Natural killer cell (primary cell): ENCODE measurements around the gene DEFB121. TPM values are rescaled to one million over a fixed set of nuclear protein-coding genes. Genes with fewer than 3 reads are reported as not detected.

Source experiments
- ATAC-seq, 3 donors: fragments of 150-1000 bp in 2 of 3; fragments of 200-7000 bp in 1 of 3; cut with Tn5 transposase; 1 replicate in 1 of 3; 2 replicates in 2 of 3; pipeline ENCODE4 v1.10.0; 2021; ENCODE audit warnings: mild to moderate bottlenecking in 2 of 3, moderate library complexity in 2 of 3
- DNase-seq, 2 donors: peaks; one replicate each; pipeline versions ENCODE4 v3.0.0 to v3.0.0-alpha.2; 2013 to 2021; ENCODE audit warnings: mixed read lengths in 1 of 2
- H3K27ac ChIP-seq: one replicate; pipeline ENCODE4 v1.5.1; 2013; ENCODE audit warnings: mild to moderate bottlenecking, low read length
- H3K27me3 ChIP-seq: one replicate; pipeline ENCODE4 v1.6.1; 2013; ENCODE audit warnings: low read length; ENCODE audit not compliant: control insufficient read depth, insufficient read depth
- H3K36me3 ChIP-seq: one replicate; pipeline ENCODE4 v1.6.1; 2013; ENCODE audit warnings: low read length; ENCODE audit not compliant: control insufficient read depth, insufficient read depth
- H3K4me1 ChIP-seq: one replicate; pipeline ENCODE4 v1.6.1; 2013; ENCODE audit warnings: low read length; ENCODE audit not compliant: control insufficient read depth, insufficient read depth
- H3K4me3 ChIP-seq: one replicate; pipeline ENCODE4 v1.5.1; 2013; ENCODE audit warnings: low read length
- H3K9me3 ChIP-seq: one replicate; pipeline ENCODE4 v1.6.1; 2013; ENCODE audit warnings: low read length; ENCODE audit not compliant: control insufficient read depth, insufficient read depth
- H3K27ac Mint-ChIP-seq, 2 donors: one replicate each; pipeline ENCODE4 v1.8.0; 2022; ENCODE audit warnings: mild to moderate bottlenecking in 2 of 2, mixed read lengths in 2 of 2, moderate library complexity in 1 of 2
- H3K27me3 Mint-ChIP-seq, 2 donors: one replicate each; pipeline ENCODE4 v1.8.0; 2022; ENCODE audit warnings: low read depth in 2 of 2, mixed read lengths in 2 of 2
- H3K36me3 Mint-ChIP-seq: one replicate; pipeline ENCODE4 v1.8.0; 2022; ENCODE audit warnings: mixed read lengths
- H3K4me1 Mint-ChIP-seq, 2 donors: one replicate each; pipeline ENCODE4 v1.8.0; 2022; ENCODE audit warnings: mixed read lengths in 2 of 2
- H3K4me3 Mint-ChIP-seq: one replicate; pipeline ENCODE4 v1.8.0; 2022; ENCODE audit warnings: mild to moderate bottlenecking, moderate library complexity, mixed read lengths
- H3K9me3 Mint-ChIP-seq, 2 donors: one replicate each; pipeline ENCODE4 v1.8.0; 2022; ENCODE audit warnings: mixed read lengths in 2 of 2
- WGBS: methylation state at CpG from one replicate; pipeline ENCODE4 v1.1.7; 2013; ENCODE audit warnings: missing lambda C conversion rate; ENCODE audit not compliant: insufficient coverage; 5-methylcytosine and 5-hydroxymethylcytosine counted together
- intact Hi-C: fragments of 100-400 bp; cut with micrococcal nuclease; formaldehyde crosslinking; loops from one replicate; pipeline ENCODE4 v1.14.2; 2022
- total RNA-seq, 4 donors: library from RNA; stranded (reverse); fragments of 120-200 nt in 1 of 4; gene quantifications; one replicate each; pipeline versions ENCODE4 v1.2.3 to v1.2.4, GENCODE V29; 2013 to 2022
- TF ChIP-seq, protein P1 (sequence below): fragments of 200-600 bp; IDR thresholded peaks from one replicate; pipeline ENCODE4 v1.8.0; 2022; ENCODE audit warnings: antibody characterized with exemption

The DEFB121 gene
- total RNA-seq, 3 donors from 2014 or later (not counting 1 experiment from before 2014, with no cell fraction given), result not detected

DNA sequence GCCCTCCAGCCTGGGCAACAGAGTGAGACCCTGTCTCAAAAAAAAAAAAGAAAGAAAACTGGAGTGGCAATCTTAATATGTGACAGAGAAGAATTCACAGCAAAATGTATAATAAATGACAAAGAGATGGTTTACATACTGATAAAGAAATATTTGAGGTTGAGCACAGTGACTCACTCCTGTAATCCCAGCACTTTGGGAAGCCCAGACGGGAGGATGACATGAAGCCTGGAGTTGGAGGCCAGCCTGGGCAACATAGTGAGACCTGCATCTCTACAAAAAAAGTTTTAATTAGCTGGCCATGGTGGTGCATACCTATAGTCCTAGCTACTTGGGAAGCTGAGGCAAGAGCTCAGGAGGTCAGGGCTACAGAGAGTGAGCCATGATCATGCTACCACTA, 50.0 kb downstream of the DEFB121 start:
- Histone ChIP-seq H3K4me3 (no peak overlapping the region), H3K9me3 (no peaks in the 10 kb centered on the region), H3K4me1 (no peaks in the 10 kb centered on the region), H3K27ac (no peak overlapping the region), H3K36me3 (no peaks in the 10 kb centered on the region), H3K27me3 (no peaks in the 10 kb centered on the region)
- Mint-ChIP-seq H3K36me3 (no peaks in the 10 kb centered on the region), H3K27ac (no peak overlapping the region), H3K27me3 (peaks cover 0 to 3% of the 10 kb centered on the region in 2 donors), H3K9me3 (no peaks in the 10 kb centered on the region), H3K4me1 (no peaks in the 10 kb centered on the region), H3K4me3 (no peak overlapping the region)
- WGBS, result 78% methylated on average over 1 of the region's 1 CpG
- ATAC-seq (no peak), DNase-seq (no peak)
- intact Hi-C loops, result no loop called here
- TF ChIP-seq, protein P1, sequence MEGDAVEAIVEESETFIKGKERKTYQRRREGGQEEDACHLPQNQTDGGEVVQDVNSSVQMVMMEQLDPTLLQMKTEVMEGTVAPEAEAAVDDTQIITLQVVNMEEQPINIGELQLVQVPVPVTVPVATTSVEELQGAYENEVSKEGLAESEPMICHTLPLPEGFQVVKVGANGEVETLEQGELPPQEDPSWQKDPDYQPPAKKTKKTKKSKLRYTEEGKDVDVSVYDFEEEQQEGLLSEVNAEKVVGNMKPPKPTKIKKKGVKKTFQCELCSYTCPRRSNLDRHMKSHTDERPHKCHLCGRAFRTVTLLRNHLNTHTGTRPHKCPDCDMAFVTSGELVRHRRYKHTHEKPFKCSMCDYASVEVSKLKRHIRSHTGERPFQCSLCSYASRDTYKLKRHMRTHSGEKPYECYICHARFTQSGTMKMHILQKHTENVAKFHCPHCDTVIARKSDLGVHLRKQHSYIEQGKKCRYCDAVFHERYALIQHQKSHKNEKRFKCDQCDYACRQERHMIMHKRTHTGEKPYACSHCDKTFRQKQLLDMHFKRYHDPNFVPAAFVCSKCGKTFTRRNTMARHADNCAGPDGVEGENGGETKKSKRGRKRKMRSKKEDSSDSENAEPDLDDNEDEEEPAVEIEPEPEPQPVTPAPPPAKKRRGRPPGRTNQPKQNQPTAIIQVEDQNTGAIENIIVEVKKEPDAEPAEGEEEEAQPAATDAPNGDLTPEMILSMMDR, result no peak

Other genes with a start within 250 kb of the DEFB121 start
- not detected for gene DEFB115, start 148.6 kb downstream of the DEFB121 start, total RNA-seq
- not detected for gene DEFB116, start 97.6 kb downstream of the DEFB121 start, total RNA-seq
- gene DEFB118, start 37.6 kb downstream of the DEFB121 start, total RNA-seq, result not detected
- not detected for gene DEFB119, start 15.6 kb downstream of the DEFB121 start, total RNA-seq
- not detected for gene DEFB123, start 34.4 kb upstream of the DEFB121 start, total RNA-seq
- gene DEFB124, start 68.9 kb upstream of the DEFB121 start, total RNA-seq, result not detected
- not detected for gene REM1, start 69.1 kb upstream of the DEFB121 start, total RNA-seq
- gene HM13, start 108.2 kb upstream of the DEFB121 start, total RNA-seq, result 100 to 1,000 TPM in 2 of 3 donors, 10 to 100 TPM in 1; 97.5 to 135 (median 104) TPM
- 10 to 100 TPM in 1 of 3 donors, 1 to 10 TPM in 2; 5.6 to 10.1 (median 6.4) TPM for gene ID1, start 199.1 kb upstream of the DEFB121 start, total RNA-seq
- gene COX4I2, start 231.7 kb upstream of the DEFB121 start, total RNA-seq, result not detected